ENCODE measurements around the gene KCNG2. TPM values are rescaled to one million over a fixed set of nuclear protein-coding genes. Genes with fewer than 3 reads are reported as not detected.

Gene KCNG2
- total RNA-seq, 4 donors from 2014 or later, result 0.41 to 6.7 TPM; not detected in 2

DNA sequence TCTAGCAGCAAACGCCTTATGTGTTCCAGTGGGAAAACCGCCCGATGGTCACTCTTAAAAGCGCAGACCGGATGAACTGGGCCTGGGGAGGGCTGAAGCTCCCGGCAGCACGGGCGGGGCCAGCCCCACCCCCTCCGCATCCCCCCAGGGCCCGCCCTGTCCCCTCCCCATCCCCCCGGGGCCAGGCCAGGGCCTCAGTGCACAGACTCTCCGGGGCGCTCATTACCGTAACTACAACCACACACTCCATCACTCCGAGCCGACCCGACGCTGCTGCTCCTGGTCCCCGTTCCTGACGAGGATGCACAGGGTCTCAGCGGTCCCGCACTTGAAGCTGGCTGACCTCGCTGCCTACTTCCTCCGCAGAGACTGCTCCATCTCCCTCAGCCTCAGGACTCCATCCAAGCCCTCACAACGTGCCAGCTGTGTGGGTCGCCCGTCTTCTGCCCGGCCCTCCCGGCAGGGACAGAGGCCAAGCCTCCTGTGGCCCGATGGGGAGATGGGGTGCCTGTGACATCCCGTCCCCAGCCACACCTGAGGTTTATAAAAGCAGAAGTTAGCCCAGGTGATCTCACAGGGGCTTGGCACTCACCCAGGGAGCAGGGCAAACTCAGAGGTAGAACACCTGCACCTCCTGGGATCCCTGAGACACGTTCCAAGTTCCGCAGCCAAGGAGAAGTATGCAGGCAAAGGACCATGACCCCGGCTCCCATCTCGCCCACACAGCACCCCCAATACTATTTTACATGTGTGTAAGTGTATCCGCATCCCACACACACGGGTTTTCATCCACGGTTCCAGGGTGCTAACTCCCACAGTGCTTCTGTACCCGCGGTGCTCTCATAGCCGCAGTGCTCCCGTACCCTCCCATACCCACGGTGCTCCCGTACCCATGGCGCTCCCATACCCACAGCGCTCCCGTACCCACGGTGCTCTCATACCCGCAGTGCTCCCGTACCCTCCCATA lies 117.7 kb downstream of the KCNG2 start:
- peak; percentile 7 for DNase-seq
- in situ Hi-C loops (cut with MboI; ENCODE audit: low pct_ligation_motif_present in 1 of 4, low pct_unique_long_range_greater_than_20kb in 1 of 4, low sequenced_read_pairs in 3 of 4), result no loop called here
- WGBS, 2 donors (ENCODE audit: low coverage in 1 of 2), result 87 to 90% methylated on average over 13 to 49 of the region's 50 CpGs

DNA sequence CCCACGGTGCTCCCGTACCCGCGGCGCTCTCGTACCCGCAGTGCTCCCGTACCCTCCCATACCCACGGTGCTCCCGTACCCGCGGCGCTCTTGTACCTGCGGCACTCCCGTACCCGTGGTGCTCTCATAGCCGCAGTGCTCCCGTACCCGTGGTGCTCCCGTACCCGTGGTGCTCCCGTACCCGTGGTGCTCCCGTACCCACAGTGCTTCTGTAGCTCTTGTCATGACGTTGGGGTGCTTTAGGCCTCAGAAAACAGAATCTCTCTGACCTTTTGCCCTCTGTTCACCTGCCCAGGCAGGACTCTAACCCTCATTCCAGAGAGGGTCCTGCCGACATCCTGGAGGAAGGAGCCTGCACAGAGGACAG lies 118.4 kb downstream of the KCNG2 start:
- Histone ChIP-seq H3K9me3 (no peaks in the 10 kb centered on the region), H3K4me1 (no peaks in the 10 kb centered on the region), H3K36me3 (peaks cover 0 to 20% (median 5%) of the 10 kb centered on the region in 4 donors), H3K27me3 (no peaks in the 10 kb centered on the region), H3K4me3 (no peak overlapping the region), H3K27ac (no peak overlapping the region)
- 72% methylated on average over 26 of the region's 26 CpGs; no CpG with 5 or more reads in 1 of the 2 donors for WGBS, 2 donors (ENCODE audit: low coverage in 1 of 2)
- no peak for DNase-seq
- in situ Hi-C loops (cut with MboI; ENCODE audit: low pct_ligation_motif_present in 1 of 4, low pct_unique_long_range_greater_than_20kb in 1 of 4, low sequenced_read_pairs in 3 of 4) (no loop called here), intact Hi-C loops (cut with DNase I; ENCODE audit: low total_unique reads) (no loop called here)
- TF ChIP-seq EP300 (IDR thresholded peaks at IDR 0.05; ENCODE audit: low read depth) (no peak), POLR2A (IDR thresholded peaks at IDR 0.05) (no peak), POLR2AphosphoS5 (IDR thresholded peaks at IDR 0.05) (no peak)

More for the DNA sequence above, 117.7 kb downstream of the KCNG2 start:
- intact Hi-C loops (cut with DNase I; ENCODE audit: low total_unique reads), result no loop called here
- Histone ChIP-seq H3K4me1 (no peaks in the 10 kb centered on the region), H3K27ac (no peak overlapping the region), H3K27me3 (no peaks in the 10 kb centered on the region), H3K36me3 (peaks cover 0 to 20% (median 5%) of the 10 kb centered on the region in 4 donors), H3K9me3 (no peaks in the 10 kb centered on the region), H3K4me3 (no peak overlapping the region)
- TF ChIP-seq POLR2A (IDR thresholded peaks at IDR 0.05) (no peak), POLR2AphosphoS5 (IDR thresholded peaks at IDR 0.05) (no peak), EP300 (IDR thresholded peaks at IDR 0.05; ENCODE audit: low read depth) (no peak)
- TF ChIP-seq, protein P1, sequence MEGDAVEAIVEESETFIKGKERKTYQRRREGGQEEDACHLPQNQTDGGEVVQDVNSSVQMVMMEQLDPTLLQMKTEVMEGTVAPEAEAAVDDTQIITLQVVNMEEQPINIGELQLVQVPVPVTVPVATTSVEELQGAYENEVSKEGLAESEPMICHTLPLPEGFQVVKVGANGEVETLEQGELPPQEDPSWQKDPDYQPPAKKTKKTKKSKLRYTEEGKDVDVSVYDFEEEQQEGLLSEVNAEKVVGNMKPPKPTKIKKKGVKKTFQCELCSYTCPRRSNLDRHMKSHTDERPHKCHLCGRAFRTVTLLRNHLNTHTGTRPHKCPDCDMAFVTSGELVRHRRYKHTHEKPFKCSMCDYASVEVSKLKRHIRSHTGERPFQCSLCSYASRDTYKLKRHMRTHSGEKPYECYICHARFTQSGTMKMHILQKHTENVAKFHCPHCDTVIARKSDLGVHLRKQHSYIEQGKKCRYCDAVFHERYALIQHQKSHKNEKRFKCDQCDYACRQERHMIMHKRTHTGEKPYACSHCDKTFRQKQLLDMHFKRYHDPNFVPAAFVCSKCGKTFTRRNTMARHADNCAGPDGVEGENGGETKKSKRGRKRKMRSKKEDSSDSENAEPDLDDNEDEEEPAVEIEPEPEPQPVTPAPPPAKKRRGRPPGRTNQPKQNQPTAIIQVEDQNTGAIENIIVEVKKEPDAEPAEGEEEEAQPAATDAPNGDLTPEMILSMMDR (IDR thresholded peaks at IDR 0.05), result no peak

DNA sequence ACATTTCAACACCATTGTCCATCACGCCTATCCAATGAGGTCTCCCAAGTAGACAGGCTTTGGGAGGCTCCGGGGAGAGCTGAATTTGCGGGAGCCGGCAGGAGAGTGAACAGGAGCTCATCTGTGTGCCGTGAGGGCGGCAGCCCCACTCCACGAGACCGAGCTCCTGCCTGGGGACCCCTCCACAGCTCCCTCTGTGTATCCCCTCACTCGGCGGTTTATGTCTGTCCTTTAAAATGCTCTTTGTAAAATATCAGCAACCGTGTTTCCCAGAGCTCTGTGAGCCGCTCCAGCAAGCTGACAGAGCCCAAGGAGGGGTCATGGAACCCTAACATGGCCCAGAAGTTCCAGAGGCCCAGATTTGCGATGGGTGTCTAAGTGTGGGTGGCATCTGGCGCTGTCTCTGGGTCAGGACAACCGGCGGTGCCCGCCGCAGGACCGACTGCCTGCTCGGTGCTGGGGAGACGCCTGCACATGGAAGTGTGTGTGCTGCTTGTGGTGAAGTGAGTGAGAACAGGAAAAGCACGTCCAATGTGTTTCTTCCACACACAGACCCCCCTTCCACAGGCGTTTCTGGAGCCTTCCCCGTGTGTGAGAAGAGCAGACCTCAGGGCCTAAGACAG lies 118.9 kb downstream of the KCNG2 start:
- no peak for DNase-seq
- H3K27me3 ChIP-seq, result no peaks in the 10 kb centered on the region
- TF ChIP-seq POLR2AphosphoS5 (IDR thresholded peaks at IDR 0.05) (no peak), EP300 (IDR thresholded peaks at IDR 0.05; ENCODE audit: low read depth) (no peak), POLR2A (IDR thresholded peaks at IDR 0.05) (no peak)
- TF ChIP-seq, protein P1 (IDR thresholded peaks at IDR 0.05), result no peak
- H3K4me1 ChIP-seq, result no peaks in the 10 kb centered on the region
- in situ Hi-C loops (cut with MboI; ENCODE audit: low pct_ligation_motif_present in 1 of 4, low pct_unique_long_range_greater_than_20kb in 1 of 4, low sequenced_read_pairs in 3 of 4) (no loop called here), intact Hi-C loops (cut with DNase I; ENCODE audit: low total_unique reads) (no loop called here)
- peaks cover 0 to 20% (median 5%) of the 10 kb centered on the region in 4 donors for H3K36me3 ChIP-seq
- no peak overlapping the region for H3K4me3 ChIP-seq
- WGBS, 2 donors (ENCODE audit: low coverage in 1 of 2), result 99 to 100% methylated on average over 1 to 24 of the region's 24 CpGs
- H3K27ac ChIP-seq, result no peak overlapping the region
- no peaks in the 10 kb centered on the region for H3K9me3 ChIP-seq

DNA sequence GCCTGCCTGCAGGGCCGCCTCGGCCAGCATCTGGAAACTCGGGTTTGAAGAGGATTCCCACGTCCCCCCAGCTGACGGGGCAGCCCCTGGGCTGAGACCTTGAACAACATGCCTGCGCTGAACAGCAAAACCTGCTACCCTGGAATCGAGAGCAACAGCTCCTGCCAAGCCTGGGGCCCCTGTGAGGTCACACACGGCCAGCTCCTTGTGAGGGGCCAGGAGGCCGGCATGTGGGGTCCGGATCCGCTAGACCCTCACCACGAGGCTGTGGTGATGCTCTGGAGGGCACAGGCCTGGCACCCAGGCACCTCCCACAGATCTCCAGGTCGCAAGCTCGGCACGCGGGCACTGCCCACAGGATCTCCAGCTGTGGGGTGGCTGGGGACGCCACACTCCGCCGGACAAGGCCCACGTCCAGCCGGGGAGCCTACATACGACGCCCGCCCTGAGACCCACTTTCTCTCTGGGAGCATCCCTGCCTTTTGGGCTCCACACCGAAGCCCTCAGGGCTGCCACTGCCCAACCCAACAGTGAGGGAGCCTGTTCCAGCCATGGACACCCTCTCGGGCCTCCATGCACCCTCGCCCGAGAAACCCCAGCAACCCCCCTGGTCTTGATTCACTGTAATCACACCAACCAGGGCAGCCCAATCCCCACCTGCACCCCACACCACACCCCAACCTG lies 119.6 kb downstream of the KCNG2 start:
- Histone ChIP-seq H3K36me3 (peaks cover 0 to 20% (median 5%) of the 10 kb centered on the region in 4 donors), H3K27me3 (no peaks in the 10 kb centered on the region), H3K9me3 (no peaks in the 10 kb centered on the region), H3K4me1 (no peaks in the 10 kb centered on the region), H3K4me3 (no peak overlapping the region), H3K27ac (no peak overlapping the region)
- peak; percentile 3 for DNase-seq
- no peak for TF ChIP-seq POLR2A (IDR thresholded peaks at IDR 0.05)
- no peak for TF ChIP-seq EP300 (IDR thresholded peaks at IDR 0.05; ENCODE audit: low read depth)
- in situ Hi-C loops (cut with MboI; ENCODE audit: low pct_ligation_motif_present in 1 of 4, low pct_unique_long_range_greater_than_20kb in 1 of 4, low sequenced_read_pairs in 3 of 4), result no loop called here
- intact Hi-C loops (cut with DNase I; ENCODE audit: low total_unique reads), result no loop called here
- WGBS, 2 donors (ENCODE audit: low coverage in 1 of 2), result 98% methylated on average over 7 to 28 of the region's 28 CpGs

All from transverse colon (tissue), 4 donors.